Calu3 (cell line): ENCODE data around the gene GSC2. TPM values are rescaled to one million over a fixed set of nuclear protein-coding genes. Genes with fewer than 3 reads are reported as not detected.

ENCODE experiments used
- BruUV-seq: library from RNA; stranded (reverse); fragments of 400-500 nt; replicated peaks from 2 replicates; lab custom pipeline; 2021; lab: Mats Ljungman, UMichigan
- CTCF ChIA-PET: fragments of 300-600 bp; sonication (Branson Sonifier 250); formaldehyde crosslinking; loops from one replicate; lab custom pipeline; 2022; ENCODE audit warnings: antibody characterized with exemption; lab: Charles Lee
- DNase-seq: peaks from one replicate; pipeline ENCODE4 v3.0.0; 2022
- H3K27ac Mint-ChIP-seq: one replicate; pipeline ENCODE4 v1.8.0; 2022; ENCODE audit warnings: mixed read lengths; ENCODE audit not compliant: unreplicated experiment
- H3K27me3 Mint-ChIP-seq: one replicate; pipeline ENCODE4 v1.8.0; 2022; ENCODE audit warnings: mixed read lengths; ENCODE audit not compliant: unreplicated experiment
- H3K36me3 Mint-ChIP-seq: one replicate; pipeline ENCODE4 v1.8.0; 2022; ENCODE audit warnings: mild to moderate bottlenecking, moderate library complexity, mixed read lengths; ENCODE audit not compliant: insufficient read depth, unreplicated experiment
- H3K4me1 Mint-ChIP-seq: one replicate; pipeline ENCODE4 v1.8.0; 2022; ENCODE audit warnings: mild to moderate bottlenecking, low read depth, mixed read lengths; ENCODE audit not compliant: unreplicated experiment
- H3K4me3 Mint-ChIP-seq: one replicate; pipeline ENCODE4 v1.8.0; 2022; ENCODE audit warnings: mild to moderate bottlenecking, low read depth, moderate library complexity, mixed read lengths; ENCODE audit not compliant: unreplicated experiment
- H3K9me3 Mint-ChIP-seq: one replicate; pipeline ENCODE4 v1.8.0; 2022; ENCODE audit warnings: low read depth, mixed read lengths; ENCODE audit not compliant: unreplicated experiment
- CTCF ChIP-seq: fragments of 200-600 bp; IDR thresholded peaks from one replicate; pipeline ENCODE4 v1.8.0; 2022; ENCODE audit warnings: antibody characterized with exemption; ENCODE audit not compliant: unreplicated experiment
- intact Hi-C: fragments of 100-400 bp; cut with micrococcal nuclease; formaldehyde crosslinking; loops from one replicate; pipeline ENCODE4 v1.10.0; 2022; ENCODE audit not compliant: unreplicated experiment
- total RNA-seq: library from RNA; stranded (reverse); gene quantifications from 2 replicates; pipeline ENCODE4 v1.2.3, GENCODE V29; 2022

Gene GSC2
- total RNA-seq, 1 experiment from 2014 or later: not detected

- Mint-ChIP-seq H3K4me1 (peaks cover 35% of the 10 kb centered on the region), H3K9me3 (no peaks in the 10 kb centered on the region), H3K27me3 (no peaks in the 10 kb centered on the region), H3K27ac (no peak overlapping the region), H3K4me3 (no peak overlapping the region), H3K36me3 (no peaks in the 10 kb centered on the region)
- intact Hi-C loops: no loop called here
- no peak for TF ChIP-seq CTCF
- CTCF ChIA-PET: interaction anchor here (1.0 kb wide), 1 partner anchor 22 kb away, joined by 3 read pairs; no protein-coding TSS in a partner anchor
- BruUV-seq: no TSS peak
- no peak for DNase-seq
These were observed 39.0 kb downstream of the GSC2 start for GRCh38 chr22:19111140-19111539.

- peaks cover 35% of the 10 kb centered on the region for H3K4me1 Mint-ChIP-seq
- DNase-seq: no peak
- H3K9me3 Mint-ChIP-seq: no peaks in the 10 kb centered on the region
- H3K36me3 Mint-ChIP-seq: no peaks in the 10 kb centered on the region
- no TSS peak for BruUV-seq
- intact Hi-C loops: no loop called here
- no peak overlapping the region for H3K27ac Mint-ChIP-seq
- CTCF ChIA-PET: no interaction called here
- no peaks in the 10 kb centered on the region for H3K27me3 Mint-ChIP-seq
- H3K4me3 Mint-ChIP-seq: no peak overlapping the region
- no peak for TF ChIP-seq CTCF
These were observed 39.4 kb downstream of the GSC2 start for GRCh38 chr22:19110646-19111045.

GRCh38 chr22:19110064-19110458, 40.0 kb downstream of the GSC2 start:
- H3K9me3 Mint-ChIP-seq: no peaks in the 10 kb centered on the region
- H3K27me3 Mint-ChIP-seq: no peaks in the 10 kb centered on the region
- DNase-seq: no peak
- H3K4me1 Mint-ChIP-seq: peaks cover 35% of the 10 kb centered on the region
- CTCF ChIA-PET: no interaction called here
- intact Hi-C loops: no loop called here
- no peak overlapping the region for H3K27ac Mint-ChIP-seq
- H3K36me3 Mint-ChIP-seq: no peaks in the 10 kb centered on the region
- H3K4me3 Mint-ChIP-seq: no peak overlapping the region
- no TSS peak for BruUV-seq
- no peak for TF ChIP-seq CTCF

- DNase-seq: no peak
- H3K4me1 Mint-ChIP-seq: peaks cover 35% of the 10 kb centered on the region
- no TSS peak for BruUV-seq
- TF ChIP-seq CTCF: no peak
- H3K9me3 Mint-ChIP-seq: no peaks in the 10 kb centered on the region
- H3K27me3 Mint-ChIP-seq: no peaks in the 10 kb centered on the region
- CTCF ChIA-PET: no interaction called here
- no peak overlapping the region for H3K4me3 Mint-ChIP-seq
- intact Hi-C loops: no loop called here
- no peaks in the 10 kb centered on the region for H3K36me3 Mint-ChIP-seq
- H3K27ac Mint-ChIP-seq: peak overlapping the region; percentile 21
These were observed 40.7 kb downstream of the GSC2 start for GRCh38 chr22:19109198-19110063.
